Uterus (tissue), 4 donors: ENCODE results near the gene DHX30. TPM values are rescaled to one million over a fixed set of nuclear protein-coding genes. Genes with fewer than 3 reads are reported as not detected.
"Not testable (repeated sequence)": the region's sequence is repeated elsewhere in the genome, so short reads cannot be mapped to it uniquely, and the experiment has no call there.

Experiments
- DNase-seq, 2 donors: peaks; one replicate each; pipeline ENCODE4 v3.0.0-alpha.2; 2019 to 2020
- H3K27ac ChIP-seq, 2 donors: fragments of 200-600 bp; sonication (generic); 1 replicate in 1 of 2; 2 replicates in 1 of 2; pipeline ENCODE4 v1.5.1; 2016 to 2018
- H3K27me3 ChIP-seq, 2 donors: fragments of 200-600 bp; sonication (generic); one replicate each; pipeline ENCODE4 v1.5.1; 2018 to 2019; ENCODE audit warnings: control low read depth in 1 of 2
- H3K36me3 ChIP-seq, 2 donors: fragments of 200-600 bp; sonication (generic); one replicate each; pipeline ENCODE4 v1.5.1; 2019; ENCODE audit warnings: control low read depth in 1 of 2
- H3K4me1 ChIP-seq, 2 donors: fragments of 200-600 bp; sonication (generic); one replicate each; pipeline ENCODE4 v1.5.1; 2018 to 2019; ENCODE audit warnings: control low read depth in 1 of 2
- H3K4me3 ChIP-seq, 2 donors: fragments of 200-600 bp; sonication (generic); 1 replicate in 1 of 2; 2 replicates in 1 of 2; pipeline ENCODE4 v1.5.1; 2018 to 2019; ENCODE audit warnings: mild to moderate bottlenecking in 1 of 2
- H3K9me3 ChIP-seq, 2 donors: fragments of 200-600 bp; sonication (generic); one replicate each; pipeline ENCODE4 v1.5.1; 2019; ENCODE audit warnings: control low read depth in 1 of 2
- POLR2A ChIP-seq, 2 donors: fragments of 450-650 bp; IDR thresholded peaks; one replicate each; pipeline ENCODE4 v1.6.1; 2016; ENCODE audit warnings: antibody characterized with exemption in 2 of 2, mild to moderate bottlenecking in 1 of 2, moderate library complexity in 1 of 2
- intact Hi-C: fragments of 100-400 bp; cut with DNase I; formaldehyde crosslinking; loops from one replicate; pipeline ENCODE4 v1.15.1; 2023; ENCODE audit warnings: low total_unique reads
- total RNA-seq, 4 donors: library from RNA; depleted of rRNA in 3 of 4; stranded (reverse); fragments of >200 nt in 3 of 4; gene quantifications; one replicate each; pipeline versions ENCODE4 v1.1.0 to v1.2.4, GENCODE V29; 2014 to 2023
- TF ChIP-seq, protein P1 (sequence below), 4 experiments: fragments of 200-600 bp in 2 of 4; fragments of 450-650 bp in 2 of 4; sonication (generic) in 2 of 4; IDR thresholded peaks; one replicate each; pipeline ENCODE4 v1.5.1; 2016 to 2019; ENCODE audit warnings: antibody characterized with exemption in 4 of 4, mild to moderate bottlenecking in 2 of 4, moderate library complexity in 1 of 4
- donor health status: DM: yes; HTN: yes; CAD: no.

The DHX30 gene
- total RNA-seq, 4 donors from 2014 or later: 21.5 to 78.6 (median 55.7) TPM

DNA sequence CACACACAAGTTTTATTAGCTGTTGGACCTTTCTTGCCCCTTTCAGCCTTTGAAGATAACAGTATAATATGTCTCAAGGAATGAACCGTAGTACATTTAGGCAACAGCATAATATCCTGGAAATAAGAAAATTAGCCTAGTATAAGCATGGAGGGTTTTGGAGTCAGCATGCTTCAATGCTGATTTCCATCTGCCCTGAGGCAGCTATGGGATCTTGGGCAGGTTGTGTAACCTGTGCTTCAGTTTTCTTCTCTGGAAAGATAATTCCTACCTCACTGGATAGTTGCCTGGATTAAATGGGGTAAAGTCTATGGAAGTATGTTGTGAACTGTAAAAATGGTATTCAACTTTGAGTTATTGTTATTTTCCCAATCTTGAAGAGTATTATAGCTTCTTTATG is 1.6 kb downstream of the DHX30 start:
- Histone ChIP-seq H3K27ac (no peak overlapping the region), H3K27me3 (no peaks in the 10 kb centered on the region), H3K4me3 (no peak overlapping the region), H3K9me3 (no peaks in the 10 kb centered on the region), H3K36me3 (no peaks in the 10 kb centered on the region), H3K4me1 (peaks cover 6 to 8% of the 10 kb centered on the region in 2 donors)
- DNase-seq: no peak
- no peak for TF ChIP-seq POLR2A (IDR thresholded peaks at IDR 0.05)
- TF ChIP-seq, protein P1, sequence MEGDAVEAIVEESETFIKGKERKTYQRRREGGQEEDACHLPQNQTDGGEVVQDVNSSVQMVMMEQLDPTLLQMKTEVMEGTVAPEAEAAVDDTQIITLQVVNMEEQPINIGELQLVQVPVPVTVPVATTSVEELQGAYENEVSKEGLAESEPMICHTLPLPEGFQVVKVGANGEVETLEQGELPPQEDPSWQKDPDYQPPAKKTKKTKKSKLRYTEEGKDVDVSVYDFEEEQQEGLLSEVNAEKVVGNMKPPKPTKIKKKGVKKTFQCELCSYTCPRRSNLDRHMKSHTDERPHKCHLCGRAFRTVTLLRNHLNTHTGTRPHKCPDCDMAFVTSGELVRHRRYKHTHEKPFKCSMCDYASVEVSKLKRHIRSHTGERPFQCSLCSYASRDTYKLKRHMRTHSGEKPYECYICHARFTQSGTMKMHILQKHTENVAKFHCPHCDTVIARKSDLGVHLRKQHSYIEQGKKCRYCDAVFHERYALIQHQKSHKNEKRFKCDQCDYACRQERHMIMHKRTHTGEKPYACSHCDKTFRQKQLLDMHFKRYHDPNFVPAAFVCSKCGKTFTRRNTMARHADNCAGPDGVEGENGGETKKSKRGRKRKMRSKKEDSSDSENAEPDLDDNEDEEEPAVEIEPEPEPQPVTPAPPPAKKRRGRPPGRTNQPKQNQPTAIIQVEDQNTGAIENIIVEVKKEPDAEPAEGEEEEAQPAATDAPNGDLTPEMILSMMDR (IDR thresholded peaks at IDR 0.05): no peak
- intact Hi-C loops: loop anchor here (5.0 kb wide), 1 partner anchor 282 kb away; no protein-coding TSS in a partner anchor

DNA sequence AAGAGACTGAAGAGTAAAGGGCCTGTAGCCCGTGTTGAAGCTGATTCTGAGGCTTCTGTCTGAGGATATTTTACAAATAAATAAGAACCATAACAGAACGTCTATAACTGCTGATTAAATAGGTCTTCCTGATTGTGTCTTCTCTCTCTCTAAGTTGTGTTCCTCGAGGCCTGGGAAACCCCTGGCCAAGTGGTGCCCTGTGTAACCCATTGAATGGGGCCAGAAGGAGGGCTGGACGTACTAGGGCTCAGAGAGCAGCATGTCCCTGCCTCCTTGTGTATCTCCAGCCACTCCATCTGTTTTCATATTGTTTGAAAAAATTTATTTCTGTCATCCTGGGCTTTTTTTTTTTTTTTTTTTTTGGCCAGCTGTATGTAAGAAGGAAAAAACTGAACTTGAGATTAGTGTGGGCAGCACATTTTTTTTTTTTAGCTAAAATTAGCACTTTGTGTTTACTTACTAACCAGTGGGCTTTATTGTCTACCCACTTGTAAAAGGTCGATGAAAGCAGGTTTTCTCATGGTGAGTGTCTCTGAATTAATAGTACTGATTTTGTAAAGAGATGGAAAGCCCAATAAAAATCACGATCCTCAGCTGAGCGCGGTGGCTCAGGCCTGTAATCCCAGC is 10.7 kb downstream of the DHX30 start:
- Histone ChIP-seq H3K27me3 (no peaks in the 10 kb centered on the region), H3K27ac (no peak overlapping the region), H3K4me3 (no peak overlapping the region), H3K4me1 (no peaks in the 10 kb centered on the region), H3K9me3 (no peaks in the 10 kb centered on the region), H3K36me3 (no peaks in the 10 kb centered on the region)
- no peak for TF ChIP-seq POLR2A (IDR thresholded peaks at IDR 0.05)
- TF ChIP-seq, protein P1 (IDR thresholded peaks at IDR 0.05): no peak
- intact Hi-C loops: no loop called here
- no peak for DNase-seq

DNA sequence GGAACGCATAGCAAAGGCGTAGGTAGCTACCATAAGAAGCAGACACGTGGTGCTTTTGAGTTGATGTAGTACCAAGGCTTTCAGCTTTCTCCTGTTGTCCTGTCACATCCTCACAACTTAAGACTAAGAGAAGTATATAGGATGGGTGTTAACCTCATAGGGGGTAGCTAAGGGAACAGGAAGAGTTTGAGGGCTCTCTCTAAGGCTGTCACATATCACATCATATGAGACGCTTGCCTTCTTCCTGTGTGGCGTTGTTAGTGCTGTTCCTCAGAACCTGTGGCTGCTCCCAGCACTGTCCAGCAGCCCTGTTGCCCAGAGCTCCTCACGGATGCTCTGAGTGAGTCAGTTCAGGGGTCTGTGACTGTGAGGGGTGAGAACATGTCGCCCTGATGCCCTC is 14.7 kb downstream of the DHX30 start:
- H3K4me3 ChIP-seq: no peak overlapping the region
- no peaks in the 10 kb centered on the region for H3K27me3 ChIP-seq
- no peak for TF ChIP-seq POLR2A (IDR thresholded peaks at IDR 0.05)
- TF ChIP-seq, protein P1 (IDR thresholded peaks at IDR 0.05): no peak
- no peak overlapping the region for H3K27ac ChIP-seq
- no peaks in the 10 kb centered on the region for H3K9me3 ChIP-seq
- H3K4me1 ChIP-seq: no peaks in the 10 kb centered on the region
- intact Hi-C loops: no loop called here
- H3K36me3 ChIP-seq: no peaks in the 10 kb centered on the region
- DNase-seq: no peak

DNA sequence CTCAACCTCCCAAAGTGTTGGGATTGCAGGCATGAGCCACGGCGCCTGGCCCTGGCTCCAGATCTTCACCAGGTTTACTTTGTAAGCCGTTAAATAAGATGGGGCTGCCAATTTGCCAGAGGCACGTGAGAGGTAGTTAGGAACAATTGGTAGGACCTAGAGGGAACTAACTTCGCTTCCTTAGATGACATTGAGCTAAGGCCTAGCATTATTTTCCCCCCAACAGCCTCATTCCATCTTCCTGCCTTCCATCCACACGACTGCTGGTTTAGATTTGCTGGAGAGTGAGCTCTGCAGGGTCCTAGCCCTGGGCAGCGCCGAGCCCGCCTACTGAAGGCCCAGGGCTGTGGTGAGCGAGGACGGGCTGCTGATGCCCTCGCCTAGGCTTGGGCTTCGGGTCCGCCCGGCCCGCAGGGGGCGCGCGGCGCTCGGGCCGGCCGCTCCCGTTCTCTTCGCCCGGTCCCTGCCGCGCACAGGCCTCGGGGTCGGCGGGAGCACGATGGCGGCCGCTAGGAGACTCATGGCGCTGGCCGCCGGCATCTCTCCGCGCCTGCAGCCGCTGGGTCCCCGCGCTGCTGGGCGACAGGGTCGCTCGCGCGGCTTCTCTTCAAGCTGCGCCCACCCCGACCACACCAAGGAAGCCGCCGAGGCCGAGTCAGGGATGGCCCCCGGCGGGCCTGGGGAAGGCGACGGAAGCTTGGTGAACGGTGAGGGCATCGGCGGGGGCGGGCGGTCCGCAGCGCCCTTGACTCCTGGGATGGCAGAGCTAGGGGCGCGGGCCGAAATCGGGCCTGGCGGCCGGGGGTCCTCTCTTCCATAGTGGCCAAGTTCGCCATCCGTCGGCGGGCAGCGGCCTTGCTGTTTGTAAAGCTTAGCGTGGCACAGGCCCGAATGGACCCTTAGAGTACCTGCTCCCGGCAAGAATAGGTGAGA is 21.9 kb downstream of the DHX30 start:
- Histone ChIP-seq H3K9me3 (no peaks in the 10 kb centered on the region), H3K4me3 (peak overlapping the region; percentile 78 to 91), H3K27ac (peak overlapping the region; percentile 80 to 84), H3K27me3 (no peaks in the 10 kb centered on the region), H3K36me3 (no peaks in the 10 kb centered on the region), H3K4me1 (no peaks in the 10 kb centered on the region)
- TF ChIP-seq, protein P1 (IDR thresholded peaks at IDR 0.05): peak; percentile 66 to 95 (median 88)
- peak in 1 of 2 donors; percentile 54 for TF ChIP-seq POLR2A (IDR thresholded peaks at IDR 0.05)
- peak; percentile 53 to 78 for DNase-seq
- intact Hi-C loops: no loop called here

DNA sequence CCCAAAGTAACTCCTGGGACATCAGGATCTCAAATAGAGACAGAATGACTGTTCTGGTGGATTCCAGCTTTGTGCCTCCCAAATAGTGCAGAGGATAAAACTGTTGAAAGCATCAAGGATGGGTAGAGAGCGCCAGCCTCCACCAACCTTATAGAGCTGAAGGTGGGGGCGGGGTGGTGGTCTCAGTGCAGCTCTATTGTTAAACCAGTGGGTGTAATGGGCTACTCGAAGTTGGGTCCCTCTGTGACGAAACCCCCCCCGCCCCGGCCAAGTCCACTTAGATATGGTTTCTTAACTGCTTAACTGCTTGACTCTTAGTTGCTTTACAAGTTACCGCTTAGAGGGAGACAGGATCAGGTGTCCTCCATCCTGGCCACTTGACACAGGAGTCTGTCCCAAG is 22.7 kb downstream of the DHX30 start:
- H3K9me3 ChIP-seq: no peaks in the 10 kb centered on the region
- H3K4me1 ChIP-seq: no peaks in the 10 kb centered on the region
- intact Hi-C loops: no loop called here
- peak overlapping the region; percentile 80 to 84 for H3K27ac ChIP-seq
- H3K4me3 ChIP-seq: peak overlapping the region; percentile 78 to 91
- no peak for DNase-seq
- no peaks in the 10 kb centered on the region for H3K36me3 ChIP-seq
- TF ChIP-seq POLR2A (IDR thresholded peaks at IDR 0.05): no peak
- TF ChIP-seq, protein P1 (IDR thresholded peaks at IDR 0.05): no peak
- H3K27me3 ChIP-seq: no peaks in the 10 kb centered on the region

DNA sequence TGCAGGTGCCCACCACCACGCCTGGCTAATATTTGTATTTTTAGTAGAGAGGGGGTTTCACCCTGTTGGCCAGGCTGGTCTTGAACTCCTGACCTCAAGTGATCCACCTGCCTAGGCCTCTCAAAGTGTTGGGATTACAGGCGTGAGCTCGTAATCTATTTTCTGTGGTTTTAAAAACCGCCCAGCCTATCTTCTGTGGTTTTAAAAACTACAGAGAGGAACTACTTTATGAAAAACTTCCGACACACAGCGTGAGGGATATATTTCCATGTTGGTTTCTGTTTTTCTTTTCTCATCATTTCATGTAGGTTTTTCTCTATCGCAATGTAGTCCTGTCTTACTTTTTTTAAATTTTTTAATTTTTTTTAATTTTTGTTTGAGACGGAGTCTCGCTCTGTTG is 26.5 kb downstream of the DHX30 start:
- H3K27ac ChIP-seq, intact Hi-C loops, H3K4me1 ChIP-seq, H3K9me3 ChIP-seq, H3K4me3 ChIP-seq, DNase-seq, H3K27me3 ChIP-seq, H3K36me3 ChIP-seq: not testable (repeated sequence)
